Activated naive CD8-positive, alpha-beta T cell treated with anti-CD3 and anti-CD28 coated beads, Interleukin-2, amount 10 ng/mL, durations not matched to agents 7 days and 5 days (primary cell): ENCODE results near the gene C16orf95. TPM values are rescaled to one million over a fixed set of nuclear protein-coding genes. Genes with fewer than 3 reads are reported as not detected.
A peak's percentile ranks its signal among the peaks of the same experiment; 100 is the strongest.
"Not testable (repeated sequence)": the region's sequence is repeated elsewhere in the genome, so short reads cannot be mapped to it uniquely, and the experiment has no call there.

Experiments used
- ATAC-seq: fragments of 150-1000 bp; cut with Tn5 transposase; one replicate; pipeline ENCODE4 v1.10.0; 2021; ENCODE audit warnings: low read depth, moderate library complexity
- POLR2A ChIA-PET: fragments of 350-600 bp; sonication (Branson Sonifier 250); formaldehyde crosslinking; loops from one replicate; lab custom pipeline; 2021; ENCODE audit warnings: antibody characterized with exemption; lab: Charles Lee
- DNase-seq: peaks from one replicate; pipeline ENCODE4 v3.0.0; 2021
- H3K27ac Mint-ChIP-seq: one replicate; pipeline ENCODE4 v1.8.0; 2022; ENCODE audit warnings: mild to moderate bottlenecking, mixed read lengths
- H3K27me3 Mint-ChIP-seq: one replicate; pipeline ENCODE4 v1.8.0; 2022; ENCODE audit warnings: mild to moderate bottlenecking, moderate library complexity, mixed read lengths
- H3K36me3 Mint-ChIP-seq: one replicate; pipeline ENCODE4 v1.8.0; 2021; ENCODE audit warnings: mild to moderate bottlenecking, mixed read lengths
- H3K4me1 Mint-ChIP-seq: one replicate; pipeline ENCODE4 v1.8.0; 2021; ENCODE audit warnings: mixed read lengths
- H3K4me3 Mint-ChIP-seq: one replicate; pipeline ENCODE4 v1.8.0; 2022; ENCODE audit warnings: mild to moderate bottlenecking, moderate library complexity, mixed read lengths
- H3K9me3 Mint-ChIP-seq: one replicate; pipeline ENCODE4 v1.8.0; 2021; ENCODE audit warnings: mixed read lengths
- total RNA-seq, 2 experiments: library from RNA; stranded (reverse); gene quantifications; one replicate each; pipeline ENCODE4 v1.2.3, GENCODE V29; 2021

C16orf95 gene
- total RNA-seq, 2 experiments from 2014 or later, result 4.9 to 8.0 TPM

DNA sequence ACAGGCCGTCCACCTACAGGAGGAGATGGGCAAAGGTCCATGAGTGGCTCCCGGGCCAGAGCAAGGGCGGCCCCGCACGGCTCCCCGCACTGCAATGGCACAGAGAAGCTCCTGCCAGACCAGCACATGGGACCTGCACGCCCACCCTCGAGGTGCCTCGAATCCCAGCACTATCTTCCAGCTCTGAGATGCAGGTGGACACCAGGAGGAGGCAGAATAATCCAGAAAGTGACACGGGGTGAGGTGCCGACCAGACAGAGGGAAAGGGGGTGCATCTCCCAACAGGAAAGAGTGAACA, 26.5 kb upstream of the C16orf95 start:
- POLR2A ChIA-PET, result interaction anchor here (1.0 to 2.7 kb wide), 3 partner anchors 10 to 40 kb away, joined by 3 to 12 read pairs (median 4); partner anchors contain the start of genes C16orf95 and FBXO31
- Mint-ChIP-seq H3K4me1 (peaks cover 14% of the 10 kb centered on the region), H3K27me3 (no peaks in the 10 kb centered on the region), H3K36me3 (peaks cover 20% of the 10 kb centered on the region), H3K4me3 (no peak overlapping the region), H3K9me3 (no peaks in the 10 kb centered on the region), H3K27ac (no peak overlapping the region)
- no peak for DNase-seq
- ATAC-seq, result no peak

DNA sequence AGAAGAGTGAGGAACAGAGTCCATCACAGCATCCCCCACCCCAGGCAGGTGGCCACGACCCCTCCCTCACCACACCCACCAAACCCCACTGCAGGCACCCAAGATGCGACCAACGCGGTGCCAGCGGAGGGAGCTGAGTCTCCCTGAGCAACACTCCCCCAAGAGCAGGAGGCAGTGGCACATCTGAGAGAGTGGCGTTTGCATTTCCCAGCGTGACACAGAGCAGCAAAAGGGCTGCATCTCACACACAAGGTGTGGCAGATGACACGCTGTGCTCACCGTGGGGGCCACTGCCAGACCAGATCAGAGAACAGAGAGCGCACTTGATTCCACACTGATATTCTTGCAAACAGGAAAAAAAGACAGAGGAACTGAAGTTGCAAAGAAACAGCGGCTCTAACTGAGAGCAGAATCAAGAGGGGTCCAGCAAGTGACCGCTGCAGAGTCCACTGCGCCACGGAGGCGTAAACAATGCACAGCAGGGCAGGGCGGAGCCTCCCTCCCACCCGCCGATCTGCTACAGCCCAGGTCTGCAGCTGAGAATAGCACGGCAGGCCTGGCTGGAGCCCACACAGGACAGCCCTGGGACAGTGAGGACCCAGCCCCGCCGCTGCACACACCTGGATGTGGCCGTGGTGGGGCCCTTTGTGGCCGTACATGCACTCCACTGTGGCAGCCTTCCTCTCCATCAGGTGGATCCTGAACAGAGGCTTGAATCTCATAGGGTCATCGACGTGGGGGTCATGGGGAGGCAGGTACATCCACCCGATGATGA, 26.0 kb upstream of the C16orf95 start:
- peak overlapping the region; percentile 43 for H3K4me3 Mint-ChIP-seq
- POLR2A ChIA-PET, result interaction anchor here (1.0 to 2.7 kb wide), 2 partner anchors 25 to 40 kb away, joined by 4 to 12 read pairs; partner anchors contain the start of genes C16orf95 and FBXO31
- H3K27me3 Mint-ChIP-seq, result no peaks in the 10 kb centered on the region
- no peaks in the 10 kb centered on the region for H3K9me3 Mint-ChIP-seq
- peaks cover 22% of the 10 kb centered on the region for H3K36me3 Mint-ChIP-seq
- peaks cover 14% of the 10 kb centered on the region for H3K4me1 Mint-ChIP-seq
- ATAC-seq (no peak), DNase-seq (no peak)
- peak overlapping the region; percentile 25 for H3K27ac Mint-ChIP-seq

GRCh38 chr16:87342504-87342903, 25.3 kb upstream of the C16orf95 start:
- Mint-ChIP-seq H3K27me3 (no peaks in the 10 kb centered on the region), H3K4me1 (peaks cover 16% of the 10 kb centered on the region), H3K36me3 (peaks cover 24% of the 10 kb centered on the region), H3K27ac (no peak overlapping the region), H3K4me3 (no peak overlapping the region), H3K9me3 (no peaks in the 10 kb centered on the region)
- DNase-seq, result no peak
- POLR2A ChIA-PET, result no interaction called here
- no peak for ATAC-seq

GRCh38 chr16:87340198-87340597, 23.0 kb upstream of the C16orf95 start:
- POLR2A ChIA-PET, result no interaction called here
- Mint-ChIP-seq H3K4me1 (peaks cover 16% of the 10 kb centered on the region), H3K36me3 (peaks cover 21% of the 10 kb centered on the region), H3K4me3 (no peak overlapping the region), H3K9me3 (no peaks in the 10 kb centered on the region), H3K27ac (peak overlapping the region; percentile 51), H3K27me3 (no peaks in the 10 kb centered on the region)
- no peak for ATAC-seq
- no peak for DNase-seq

DNA sequence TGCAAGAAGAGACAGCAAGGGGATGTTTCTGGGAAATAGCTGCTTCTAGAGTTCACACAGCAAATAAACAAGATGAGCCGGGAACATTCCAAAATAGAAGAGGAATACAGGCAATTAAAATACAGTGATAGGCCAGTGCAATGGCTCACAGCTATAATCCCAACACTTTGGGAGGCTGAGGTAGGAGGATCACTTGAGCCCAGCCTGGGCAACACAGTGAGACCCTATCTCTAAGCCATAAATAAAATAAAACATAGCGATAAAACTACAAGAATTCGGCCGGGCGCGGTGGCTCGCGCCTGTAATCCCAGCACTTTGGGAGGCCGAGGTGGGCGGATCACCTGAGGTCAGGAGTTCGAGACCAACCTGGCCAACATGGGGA, 22.5 kb upstream of the C16orf95 start:
- H3K9me3 Mint-ChIP-seq, POLR2A ChIA-PET, DNase-seq, H3K27ac Mint-ChIP-seq, H3K27me3 Mint-ChIP-seq, H3K4me3 Mint-ChIP-seq, ATAC-seq: not testable (repeated sequence)
- H3K4me1 Mint-ChIP-seq, result peaks cover 16% of the 10 kb centered on the region
- H3K36me3 Mint-ChIP-seq, result peaks cover 21% of the 10 kb centered on the region

DNA sequence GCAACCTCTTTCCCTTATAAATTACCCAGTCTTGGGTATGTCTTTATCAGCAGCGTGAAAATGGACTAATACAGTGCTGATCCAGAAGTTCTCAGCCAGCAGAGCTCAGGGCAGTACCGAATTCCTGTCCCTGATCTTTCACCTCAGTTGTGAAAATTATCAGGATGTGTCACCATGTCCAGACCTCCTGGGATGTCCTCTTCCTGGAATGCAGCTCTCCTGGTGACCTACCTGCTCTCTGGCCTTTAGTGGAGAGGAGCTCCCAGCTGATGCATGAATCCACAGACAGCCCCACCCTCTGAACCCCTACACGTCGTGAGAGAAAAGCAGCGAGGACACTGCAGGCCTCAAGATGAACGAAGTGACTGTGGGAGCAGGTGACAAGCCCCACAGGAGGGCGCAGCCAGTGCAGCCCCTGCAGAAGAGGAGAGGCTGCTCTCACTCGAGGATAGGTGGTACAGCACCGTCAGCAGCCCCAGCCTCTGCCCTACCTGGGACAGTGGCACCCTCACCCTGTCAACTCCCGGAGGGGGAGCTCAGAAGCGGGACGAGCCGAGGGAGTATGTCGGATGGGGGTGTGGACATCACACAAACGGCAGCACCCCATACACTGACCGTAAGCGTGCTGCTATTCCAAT, 22.0 kb upstream of the C16orf95 start:
- Mint-ChIP-seq H3K4me1 (peaks cover 16% of the 10 kb centered on the region), H3K4me3 (no peak overlapping the region), H3K27ac (no peak overlapping the region), H3K27me3 (no peaks in the 10 kb centered on the region), H3K36me3 (peaks cover 21% of the 10 kb centered on the region), H3K9me3 (no peaks in the 10 kb centered on the region)
- ATAC-seq (no peak), DNase-seq (no peak)
- POLR2A ChIA-PET, result no interaction called here

- no peak for DNase-seq
- ATAC-seq, result no peak
- Mint-ChIP-seq H3K27ac (no peak overlapping the region), H3K27me3 (no peaks in the 10 kb centered on the region), H3K4me3 (no peak overlapping the region), H3K9me3 (no peaks in the 10 kb centered on the region), H3K4me1 (peaks cover 16% of the 10 kb centered on the region), H3K36me3 (peaks cover 21% of the 10 kb centered on the region)
- POLR2A ChIA-PET, result no interaction called here
Measured at GRCh38 chr16:87338155-87338765, 21.1 kb upstream of the C16orf95 start.

- H3K4me3 Mint-ChIP-seq, result no peak overlapping the region
- no peak for DNase-seq
- H3K27ac Mint-ChIP-seq, result no peak overlapping the region
Measured at GRCh38 chr16:87337262-87337771, 20.1 kb upstream of the C16orf95 start.

GRCh38 chr16:87336434-87337240, 19.4 kb upstream of the C16orf95 start:
- Mint-ChIP-seq H3K9me3 (no peaks in the 10 kb centered on the region), H3K27me3 (no peaks in the 10 kb centered on the region), H3K4me1 (peaks cover 14% of the 10 kb centered on the region), H3K4me3 (no peak overlapping the region), H3K36me3 (peaks cover 23% of the 10 kb centered on the region), H3K27ac (no peak overlapping the region)
- DNase-seq, result no peak
- ATAC-seq, result no peak
- POLR2A ChIA-PET, result no interaction called here

More at GRCh38 chr16:87337262-87337771, 20.1 kb upstream of the C16orf95 start:
- peaks cover 15% of the 10 kb centered on the region for H3K4me1 Mint-ChIP-seq
- peaks cover 25% of the 10 kb centered on the region for H3K36me3 Mint-ChIP-seq
- POLR2A ChIA-PET, result no interaction called here
- ATAC-seq, result no peak
- H3K27me3 Mint-ChIP-seq, result no peaks in the 10 kb centered on the region
- no peaks in the 10 kb centered on the region for H3K9me3 Mint-ChIP-seq

DNA sequence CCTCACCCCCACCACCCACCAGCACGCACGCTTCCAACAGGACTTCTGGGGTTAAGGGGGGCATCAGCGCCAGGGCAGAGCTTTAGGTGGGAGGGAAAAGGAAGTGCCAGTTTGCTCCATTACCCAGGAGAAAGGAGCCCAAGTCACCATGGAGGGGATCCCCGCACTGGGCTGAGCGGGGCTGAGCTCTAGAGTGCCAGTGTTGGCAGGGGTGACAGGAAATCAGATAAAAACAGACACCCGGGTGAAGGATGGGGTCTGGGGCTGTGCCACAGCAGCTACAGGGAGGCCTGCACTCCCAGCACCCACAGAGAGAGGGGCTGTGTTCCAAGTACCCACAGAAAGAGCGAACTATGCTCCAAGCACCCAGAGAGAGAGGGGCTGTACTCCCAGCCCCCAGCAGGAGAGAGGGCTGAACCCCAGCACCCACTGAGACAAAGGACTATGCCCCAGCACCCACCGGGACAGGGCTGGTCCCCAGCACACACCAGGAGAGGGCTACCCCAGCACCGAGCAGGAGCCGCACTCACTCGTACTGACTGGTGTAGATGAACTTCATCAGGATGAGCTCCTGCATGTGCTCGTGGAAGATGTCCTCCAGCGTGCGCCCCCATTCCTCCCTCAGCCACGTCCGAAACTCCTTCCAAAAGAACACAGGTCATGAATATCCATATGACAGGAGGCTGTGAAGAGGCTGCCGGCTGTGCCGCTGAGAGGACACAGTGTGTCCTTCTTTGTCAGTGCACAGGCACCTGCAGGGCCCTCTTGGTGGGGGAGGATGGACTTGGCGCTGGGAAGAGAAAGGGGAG, 18.6 kb upstream of the C16orf95 start:
- H3K4me1 Mint-ChIP-seq, result peaks cover 10% of the 10 kb centered on the region
- H3K27me3 Mint-ChIP-seq, result no peaks in the 10 kb centered on the region
- no peak overlapping the region for H3K27ac Mint-ChIP-seq
- DNase-seq, result no peak
- POLR2A ChIA-PET, result no interaction called here
- ATAC-seq, result no peak
- H3K36me3 Mint-ChIP-seq, result peaks cover 20% of the 10 kb centered on the region
- H3K4me3 Mint-ChIP-seq, result no peak overlapping the region
- H3K9me3 Mint-ChIP-seq, result no peaks in the 10 kb centered on the region

- no peaks in the 10 kb centered on the region for H3K9me3 Mint-ChIP-seq
- H3K4me1 Mint-ChIP-seq, result peaks cover 8% of the 10 kb centered on the region
- ATAC-seq, result no peak
- H3K4me3 Mint-ChIP-seq, result no peak overlapping the region
- no peak for DNase-seq
- H3K27me3 Mint-ChIP-seq, result no peaks in the 10 kb centered on the region
- H3K27ac Mint-ChIP-seq, result no peak overlapping the region
- POLR2A ChIA-PET, result no interaction called here
- peaks cover 14% of the 10 kb centered on the region for H3K36me3 Mint-ChIP-seq
Measured at GRCh38 chr16:87334651-87335624, 17.7 kb upstream of the C16orf95 start.
